HG02943 (cell line): ENCODE results near the gene GRK6.

ENCODE experiments used
- ATAC-seq: cut with Tn5 transposase; IDR thresholded peaks from one replicate; pipeline ENCODE4 v1.9.1; 2021; ENCODE audit warnings: mild to moderate bottlenecking, low read depth, moderate library complexity; ENCODE audit not compliant: unreplicated experiment

The GRK6 gene

DNA sequence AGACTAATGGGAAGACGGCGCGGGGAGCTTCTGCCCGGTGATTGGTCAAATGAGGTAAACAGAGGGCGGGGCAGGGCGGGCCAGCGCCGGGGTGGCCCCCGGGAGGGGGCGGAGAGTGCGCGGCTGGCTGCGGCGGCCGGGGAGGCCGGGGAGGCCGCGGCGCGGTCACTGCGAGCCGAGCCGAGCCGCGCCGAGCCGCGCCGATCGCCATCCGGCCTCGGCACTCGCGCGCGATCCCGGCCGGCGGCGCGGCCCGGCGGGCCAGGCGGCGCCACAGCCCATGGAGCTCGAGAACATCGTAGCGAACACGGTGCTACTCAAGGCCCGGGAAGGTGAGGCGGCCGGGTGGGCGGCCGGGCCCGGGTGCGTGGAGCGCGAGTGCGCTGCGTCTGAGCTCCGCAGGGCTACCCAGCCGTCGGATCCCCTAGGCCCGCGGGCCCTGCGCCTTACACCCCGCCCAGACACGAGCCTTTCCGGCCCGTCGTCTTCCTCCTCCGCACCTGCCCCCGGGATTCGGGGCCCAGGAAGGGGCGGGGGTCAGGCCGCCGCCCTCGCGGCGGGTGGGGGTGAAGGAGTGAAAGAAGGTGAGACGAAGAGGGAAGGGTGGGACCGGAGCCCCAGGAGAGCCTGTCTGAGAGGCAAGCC is at the start of gene GRK6:
Gene GRK6, plus strand, starts transcription at position 111 of the 645 bp plus-strand sequence. Its CDS starts 170 bp downstream, at position 281.
- peak; percentile 2 for ATAC-seq

DNA sequence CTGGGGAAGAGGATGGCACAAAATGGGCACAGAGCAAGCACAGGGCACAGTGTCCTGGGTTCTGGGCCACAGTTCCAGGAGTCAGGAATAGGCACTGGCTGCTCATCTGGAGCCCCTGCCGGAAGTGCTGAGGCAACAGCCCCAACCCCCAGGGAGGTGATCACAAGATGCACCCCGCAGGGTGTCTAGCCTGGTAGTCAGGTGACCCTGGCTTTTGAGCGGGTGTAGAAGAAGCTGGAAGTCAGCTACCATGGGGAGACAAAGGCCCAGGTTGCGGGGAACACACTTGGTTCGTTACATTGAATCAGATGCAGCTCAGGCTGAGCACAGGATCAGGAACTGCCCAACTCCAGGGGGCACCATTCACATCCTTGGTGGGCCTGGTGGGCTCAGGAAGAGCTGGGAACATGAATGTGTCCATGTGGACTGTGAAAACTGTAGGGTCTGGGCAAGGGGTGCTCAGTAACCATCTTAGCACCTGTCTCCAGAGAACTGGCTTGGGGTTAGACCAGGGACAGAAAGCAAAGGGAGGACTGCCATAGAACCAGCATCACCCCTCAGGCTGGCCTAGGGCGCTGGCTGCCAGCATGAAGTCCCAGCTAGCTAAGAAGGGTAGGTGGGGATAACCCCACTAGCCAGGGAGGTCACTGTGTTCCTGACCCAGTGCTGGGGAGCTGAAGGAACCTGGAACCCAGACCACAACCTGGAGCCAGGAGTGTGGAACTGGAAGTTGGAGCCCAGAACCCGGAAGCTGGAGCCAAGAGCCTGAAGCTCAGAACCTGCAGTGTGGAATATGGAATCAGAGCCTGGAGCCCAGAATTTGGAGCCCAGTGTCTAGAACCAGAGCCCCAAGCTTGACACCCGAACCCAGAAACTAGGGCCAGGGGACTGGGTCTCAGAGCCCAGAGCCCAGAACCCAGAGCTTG is 48.4 kb upstream of the GRK6 start:
- ATAC-seq, result no peak

DNA sequence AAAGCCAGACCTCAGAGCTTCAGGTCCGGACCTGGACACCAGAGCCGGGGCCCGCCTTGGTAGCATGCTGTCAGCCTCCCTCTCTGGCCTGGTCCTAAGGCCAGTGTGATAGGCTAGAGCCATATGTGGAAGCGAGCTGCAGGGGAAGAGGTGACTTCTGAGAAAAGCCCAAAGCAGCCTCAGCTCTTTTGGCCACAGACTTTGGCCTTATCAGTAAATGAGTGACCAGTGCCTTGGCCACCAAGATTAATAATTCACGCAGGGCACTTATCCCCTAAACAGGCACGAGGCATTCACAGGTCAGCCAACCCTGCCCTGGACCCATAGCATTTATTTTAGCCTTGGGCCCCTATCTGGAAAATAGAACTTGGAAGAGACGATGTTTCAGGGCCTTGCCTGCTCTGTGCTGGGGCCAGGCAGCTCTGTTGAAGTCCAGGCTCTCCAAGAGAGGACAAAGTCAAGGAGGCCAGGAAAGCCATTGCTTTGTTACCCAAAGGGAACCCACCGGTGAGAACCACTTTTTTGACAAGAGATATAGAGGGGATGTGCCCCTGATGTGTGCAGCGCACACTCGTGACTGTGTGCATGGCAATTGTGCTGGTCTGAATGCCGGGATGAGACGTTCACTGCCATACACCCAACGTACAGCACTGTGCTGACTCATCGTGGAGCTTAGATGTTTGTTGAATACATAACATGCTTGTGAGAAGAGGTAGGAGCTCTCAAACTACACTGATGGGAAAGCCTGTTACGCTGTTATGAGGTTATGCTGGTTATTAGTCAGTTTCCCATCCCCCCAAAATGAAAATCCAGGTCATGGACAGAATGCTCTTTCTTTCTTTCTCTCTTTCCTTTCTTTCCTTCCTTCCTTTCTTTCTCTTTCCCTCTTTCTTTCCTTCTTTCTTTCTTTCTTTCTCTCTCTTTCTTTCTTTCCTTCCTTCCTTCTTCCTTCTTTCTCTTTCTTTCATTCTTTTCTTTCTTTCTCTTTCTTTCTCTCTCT is 47.3 kb upstream of the GRK6 start:
- peak; percentile 65 for ATAC-seq

DNA sequence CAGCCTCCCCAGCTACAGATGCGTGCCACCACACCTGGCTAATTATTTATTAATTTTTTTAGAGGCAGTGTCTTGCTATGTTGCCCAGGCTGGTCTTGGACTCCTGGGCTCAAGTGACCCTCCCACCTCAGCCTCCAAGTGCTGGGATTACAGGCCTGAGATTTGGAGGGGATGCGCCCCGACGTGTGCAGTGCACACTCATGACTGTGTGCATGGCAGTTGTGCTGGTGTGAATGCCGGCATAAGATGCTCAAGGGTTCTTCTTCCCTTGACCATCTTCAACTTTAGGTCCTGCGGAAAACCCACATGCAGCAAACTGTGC is 45.7 kb upstream of the GRK6 start:
- ATAC-seq, result no peak

DNA sequence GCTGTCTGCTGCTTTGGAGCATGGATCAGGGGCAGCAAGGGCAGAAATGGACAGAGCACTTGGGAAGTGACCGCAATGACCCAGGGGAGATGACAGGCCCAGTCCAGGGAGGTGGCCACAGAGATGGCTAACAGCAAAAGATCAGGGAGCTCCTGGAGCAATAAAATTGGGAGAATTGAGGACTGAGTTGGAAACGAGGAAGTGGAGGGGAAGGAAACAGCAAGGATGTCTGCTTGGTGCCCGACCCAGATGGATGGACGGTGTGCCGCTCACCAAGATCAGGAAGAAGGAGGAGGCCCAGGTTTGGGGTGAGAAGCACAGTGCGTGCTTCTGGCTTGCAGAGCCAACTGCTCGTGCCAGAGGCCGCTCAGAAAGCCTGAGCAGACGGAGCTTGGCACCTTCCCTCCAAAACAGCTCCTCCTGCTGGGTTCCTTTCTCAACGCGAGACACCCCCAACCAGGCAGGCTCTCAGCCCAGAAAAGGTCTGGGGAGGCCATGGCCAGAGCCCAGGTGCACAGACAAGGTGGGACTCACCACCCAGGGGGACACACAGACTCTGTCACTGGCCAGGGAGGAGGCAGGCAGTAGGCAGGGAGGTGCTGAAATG is 44.0 kb upstream of the GRK6 start:
- ATAC-seq, result no peak

DNA sequence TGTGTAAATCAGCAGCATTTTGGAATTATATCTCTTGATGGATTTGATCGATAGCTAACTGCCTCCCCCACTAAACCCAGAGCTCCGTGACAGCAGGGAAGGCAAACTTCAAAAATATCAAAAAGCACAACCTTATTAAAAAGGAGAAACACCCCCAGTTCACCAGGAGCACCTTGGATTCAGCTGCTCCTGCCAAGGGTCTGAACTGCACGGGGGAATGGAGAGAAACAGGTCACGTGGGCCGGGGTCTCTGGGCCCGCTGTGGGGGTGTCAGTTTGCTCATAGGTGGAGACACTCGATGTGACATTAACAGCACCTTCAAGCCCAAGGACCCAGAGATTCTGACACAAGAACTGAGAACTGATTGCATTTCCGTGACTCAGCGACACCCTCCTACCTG is 43.3 kb upstream of the GRK6 start:
- ATAC-seq, result no peak

DNA sequence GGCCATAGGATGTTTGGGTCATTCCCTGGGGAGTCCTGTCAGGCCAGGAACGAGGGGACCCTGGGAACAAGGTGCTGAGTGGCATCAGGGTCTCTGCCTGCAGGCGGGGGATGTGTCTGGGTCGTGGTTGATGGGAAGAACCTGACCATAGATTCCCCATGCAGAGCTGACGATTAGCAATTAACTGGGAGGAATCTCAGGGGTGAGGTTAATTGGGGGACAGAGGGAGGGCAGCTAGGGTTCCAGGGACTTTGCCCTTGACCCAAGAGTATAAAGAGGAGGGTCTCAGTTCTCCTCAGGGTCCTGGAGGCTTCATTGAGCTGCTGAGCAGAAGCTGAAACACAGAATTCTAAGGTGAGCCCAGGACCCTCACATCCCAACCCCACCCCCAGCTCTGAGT is 42.3 kb upstream of the GRK6 start, which contains the start of gene SLC34A1:
Gene SLC34A1, plus strand, starts transcription at position 301 of the 400 bp plus-strand sequence. CDS start 1,308 bp downstream, outside the sequence.
- no peak for ATAC-seq

DNA sequence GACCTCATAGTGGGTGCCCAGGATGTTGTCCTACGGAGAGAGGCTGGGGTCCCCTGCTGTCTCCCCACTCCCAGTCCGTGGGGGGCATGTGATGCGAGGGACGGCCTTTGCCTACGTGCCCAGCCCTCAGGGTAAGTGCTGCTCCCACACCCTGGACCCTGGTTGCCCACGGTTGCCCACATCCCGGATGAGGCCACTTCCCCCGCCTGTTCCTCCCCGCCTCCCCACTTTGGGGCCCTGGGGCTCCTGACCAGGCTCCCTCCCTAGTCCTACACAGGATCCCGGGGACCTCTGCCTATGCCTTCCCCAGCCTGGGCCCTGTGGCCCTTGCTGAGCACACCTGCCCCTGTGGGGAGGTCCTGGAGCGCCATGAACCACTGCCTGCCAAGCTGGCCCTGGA is 40.8 kb upstream of the GRK6 start:
- ATAC-seq, result no peak

DNA sequence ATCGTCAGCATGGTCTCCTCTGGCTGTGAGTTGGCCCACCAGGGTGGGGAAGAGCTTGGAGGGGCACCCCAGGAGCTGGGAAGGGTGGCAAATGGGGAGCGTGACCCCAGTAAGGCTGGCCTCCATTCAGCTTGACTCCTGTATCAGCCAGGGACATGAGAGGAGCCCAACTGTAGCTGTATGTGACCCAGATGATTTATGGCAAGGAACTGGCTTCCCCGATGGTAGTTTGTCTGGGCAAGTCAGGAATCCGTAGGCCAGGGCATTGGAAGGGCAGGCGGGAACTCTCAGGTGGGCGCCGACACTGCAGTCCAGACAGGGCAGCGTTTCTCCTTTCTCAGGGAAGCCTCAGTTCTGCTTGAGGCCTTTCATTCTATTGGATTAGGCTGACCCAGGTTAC is 39.9 kb upstream of the GRK6 start:
- ATAC-seq, result no peak

DNA sequence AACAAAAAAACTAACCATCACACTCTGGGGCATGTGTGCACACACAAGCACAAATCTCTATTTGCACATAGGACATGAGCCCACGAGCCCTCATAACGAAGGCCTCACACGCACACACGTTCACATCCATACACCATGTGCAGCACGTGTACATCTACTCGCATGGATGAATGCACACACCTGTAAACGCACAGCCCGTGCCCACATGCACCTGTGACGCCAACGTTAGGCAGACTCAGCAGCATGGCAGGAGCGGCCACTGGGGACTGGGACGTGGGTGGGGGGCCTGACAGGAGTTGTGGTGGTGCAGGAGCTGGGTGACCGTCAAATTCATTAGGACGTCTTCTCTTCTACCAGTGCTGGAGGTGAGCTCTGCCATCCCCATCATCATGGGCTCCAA is 39.1 kb upstream of the GRK6 start:
- ATAC-seq, result no peak

DNA sequence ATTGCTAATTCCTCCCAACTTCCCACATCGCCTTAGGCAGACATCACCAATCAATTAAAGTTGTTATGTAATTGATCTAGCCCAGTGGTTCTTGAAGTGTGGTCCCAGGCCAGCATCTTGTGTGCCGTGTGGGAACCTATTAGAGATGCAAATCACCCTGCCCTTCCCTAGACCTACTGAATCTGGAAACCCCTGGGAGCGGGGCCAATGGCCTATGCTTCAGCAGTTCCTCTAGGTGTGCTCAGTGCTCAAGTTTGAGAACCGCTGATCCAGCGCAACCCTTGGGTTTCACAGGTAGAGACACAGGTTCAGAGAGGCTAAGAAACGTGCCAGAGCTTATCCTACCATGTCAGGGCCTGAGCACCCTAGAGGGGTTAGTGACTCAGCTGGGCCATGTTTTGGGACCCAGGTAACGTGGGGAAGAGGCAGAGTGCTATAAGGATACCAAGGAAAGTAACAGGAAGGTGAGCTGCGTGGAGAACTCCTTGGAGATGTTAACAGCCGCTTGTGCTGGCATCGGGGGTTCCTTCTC is 37.9 kb upstream of the GRK6 start:
- no peak for ATAC-seq

DNA sequence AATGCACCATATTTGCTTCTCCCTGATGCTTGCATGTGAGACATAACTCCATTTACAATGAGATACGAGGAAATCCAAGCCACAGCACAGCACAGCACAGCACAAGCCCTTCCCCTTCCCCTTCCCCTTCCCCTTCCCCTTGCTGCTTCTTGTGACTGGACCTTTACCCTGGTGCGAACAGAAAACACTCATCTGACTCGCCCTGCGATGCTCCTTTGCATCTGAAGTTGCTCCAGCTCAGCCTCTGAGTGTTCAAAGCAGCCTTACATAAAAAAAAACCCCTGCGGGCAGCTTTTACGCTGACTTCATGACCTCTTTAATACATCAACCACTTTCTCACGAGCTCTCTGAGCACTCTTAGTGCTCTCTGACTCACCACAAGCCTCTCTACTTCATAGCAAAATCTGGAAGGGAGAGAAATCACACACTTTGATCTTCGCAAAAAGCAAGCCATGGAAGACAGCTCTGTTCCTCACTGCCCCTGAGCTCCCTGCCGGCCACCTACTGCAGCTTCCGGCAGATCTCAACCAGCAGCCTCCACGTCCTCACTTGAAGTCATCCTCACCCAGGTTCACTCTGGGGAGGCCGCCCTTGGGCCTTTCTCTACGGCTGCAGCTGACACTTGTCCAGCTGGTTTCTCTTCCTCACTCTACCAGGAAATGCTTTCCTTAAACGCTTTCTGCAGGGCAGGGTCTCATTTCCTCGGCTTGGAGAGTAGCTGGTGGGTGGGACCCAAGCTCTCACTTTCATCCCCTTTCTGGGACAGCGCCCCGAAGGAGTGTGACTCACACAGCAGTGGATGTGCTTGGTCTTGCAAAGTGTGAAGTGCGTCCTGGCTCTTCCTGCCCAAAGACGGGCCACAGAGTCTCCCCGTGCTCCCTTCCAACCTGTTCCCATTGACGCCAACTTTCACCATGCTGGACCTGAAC is 37.0 kb upstream of the GRK6 start:
- no peak for ATAC-seq

DNA sequence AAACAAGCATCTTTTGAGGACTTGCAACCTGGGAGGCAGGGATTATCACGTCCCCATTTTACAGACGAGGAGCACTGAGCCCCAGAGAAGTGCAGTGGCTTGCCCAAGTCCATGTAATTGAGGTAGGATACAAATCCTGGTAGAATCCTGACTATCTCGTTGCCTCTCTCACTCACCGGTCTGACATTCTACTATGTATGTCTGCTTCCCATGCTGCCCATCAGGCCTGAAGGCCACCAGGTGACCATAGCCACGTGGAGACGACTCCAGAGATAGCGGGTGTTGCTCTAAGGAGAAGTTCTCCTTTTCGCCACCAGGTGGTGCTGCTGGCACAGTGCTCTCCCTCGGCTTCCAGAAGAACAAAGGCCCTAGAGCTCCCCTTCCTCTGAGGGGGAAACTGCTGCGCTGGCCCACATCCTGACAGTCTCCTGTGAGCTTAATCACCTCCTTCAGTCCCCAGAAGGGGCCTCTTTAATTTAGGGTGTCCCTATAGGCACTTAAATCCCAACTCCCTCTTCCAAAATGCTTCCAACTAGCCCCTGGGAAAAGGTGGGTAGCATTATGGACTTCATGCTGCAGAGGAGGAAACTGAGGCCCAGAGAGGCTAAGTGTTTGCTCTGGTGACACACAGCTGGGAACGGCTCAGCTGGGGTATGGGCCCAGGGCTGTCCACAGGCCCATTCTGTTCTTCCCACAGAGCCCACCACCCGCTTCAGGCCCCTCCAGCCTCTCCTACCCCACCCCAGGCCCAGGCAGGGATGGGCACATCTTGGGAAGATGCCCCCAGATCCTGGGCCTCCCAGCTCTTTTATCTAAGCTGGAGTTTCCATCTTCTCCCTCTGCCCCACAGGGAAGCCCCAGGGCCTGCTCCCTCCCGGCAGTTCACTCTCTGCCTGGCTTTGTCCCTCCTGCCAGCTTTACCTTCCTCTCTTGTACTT is 35.8 kb upstream of the GRK6 start:
- ATAC-seq, result no peak

DNA sequence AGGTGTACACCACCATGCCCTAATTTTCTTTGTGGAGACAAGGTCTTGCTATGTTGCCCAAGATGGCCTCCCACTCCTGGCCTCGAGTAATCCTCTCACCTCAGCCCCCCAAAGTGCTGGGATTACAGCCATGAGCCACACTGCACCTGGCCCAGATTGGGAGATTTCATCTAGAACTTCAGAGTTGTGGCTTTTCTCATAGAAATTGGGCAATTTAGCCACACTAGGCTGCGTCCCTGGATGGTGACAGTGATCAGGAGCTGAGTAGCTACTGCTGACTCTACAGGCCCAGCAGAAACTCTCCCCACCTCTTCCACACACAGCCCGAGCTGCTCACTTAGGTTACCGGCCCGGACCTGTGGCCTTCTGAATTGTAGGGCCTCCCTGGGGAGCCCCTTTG is 33.7 kb upstream of the GRK6 start:
- ATAC-seq, result no peak

DNA sequence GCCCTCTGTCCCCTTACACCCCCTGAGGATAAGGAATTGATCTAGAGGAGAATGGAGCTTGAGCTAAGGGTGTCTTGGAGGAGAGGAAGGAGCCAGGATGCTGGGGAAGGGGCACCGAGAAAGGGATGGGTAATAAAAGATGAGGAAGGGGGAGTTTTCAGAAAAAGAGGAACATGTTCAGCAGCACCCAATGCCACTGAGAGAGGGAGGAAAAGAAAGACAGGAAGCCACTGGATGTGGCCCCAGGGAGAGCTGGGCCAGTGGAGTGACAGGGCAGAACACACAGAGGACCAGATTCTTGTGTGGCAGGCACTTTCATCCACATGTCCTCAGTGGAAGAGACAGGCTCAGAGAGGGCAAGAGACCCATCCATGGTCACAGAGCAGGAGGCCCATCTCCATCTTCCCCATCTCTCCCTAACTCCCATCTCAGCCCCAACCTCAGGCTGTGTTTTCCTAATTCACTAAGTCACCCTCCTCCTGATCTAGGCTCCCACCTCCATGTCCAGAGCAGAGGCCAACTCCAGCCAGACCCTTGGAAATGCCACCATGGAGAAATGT is 33.2 kb upstream of the GRK6 start:
- no peak for ATAC-seq

DNA sequence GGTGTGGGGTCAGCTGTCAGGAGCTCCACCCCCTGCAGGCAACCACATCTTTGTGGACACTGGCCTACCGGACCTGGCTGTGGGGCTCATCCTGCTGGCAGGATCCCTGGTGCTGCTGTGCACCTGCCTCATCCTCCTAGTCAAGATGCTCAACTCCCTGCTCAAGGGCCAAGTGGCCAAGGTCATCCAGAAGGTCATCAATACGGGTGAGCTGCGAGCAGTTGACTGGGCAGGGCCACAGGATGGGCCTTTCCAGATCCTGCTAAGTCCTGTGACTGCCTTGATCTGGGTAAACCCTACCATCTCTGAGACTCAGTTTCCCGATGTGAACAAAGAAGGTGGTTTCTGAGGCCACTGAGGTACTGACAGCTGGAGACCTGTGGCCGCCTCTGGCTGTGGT is 32.5 kb upstream of the GRK6 start:
- ATAC-seq, result no peak

DNA sequence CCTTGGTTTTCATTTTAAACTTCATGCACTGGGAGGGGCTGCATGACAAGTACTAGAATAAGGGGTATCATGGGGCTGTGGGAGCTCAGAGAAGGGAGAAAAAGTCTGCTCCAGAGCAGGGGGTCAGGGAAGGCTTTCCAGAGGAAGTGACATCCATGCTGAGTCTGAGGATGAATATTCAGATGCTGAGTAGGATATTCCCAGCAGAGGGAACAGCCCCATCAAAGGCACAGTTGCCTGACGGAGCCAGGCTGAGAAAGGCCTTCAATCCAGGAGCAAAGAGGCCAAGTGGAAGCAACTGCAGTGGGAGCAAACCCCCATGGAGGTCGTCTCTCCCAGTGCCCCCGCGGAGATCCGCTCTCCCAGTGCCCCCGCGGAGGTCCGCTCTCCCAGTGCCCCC is 30.4 kb upstream of the GRK6 start:
- ATAC-seq, result no peak

DNA sequence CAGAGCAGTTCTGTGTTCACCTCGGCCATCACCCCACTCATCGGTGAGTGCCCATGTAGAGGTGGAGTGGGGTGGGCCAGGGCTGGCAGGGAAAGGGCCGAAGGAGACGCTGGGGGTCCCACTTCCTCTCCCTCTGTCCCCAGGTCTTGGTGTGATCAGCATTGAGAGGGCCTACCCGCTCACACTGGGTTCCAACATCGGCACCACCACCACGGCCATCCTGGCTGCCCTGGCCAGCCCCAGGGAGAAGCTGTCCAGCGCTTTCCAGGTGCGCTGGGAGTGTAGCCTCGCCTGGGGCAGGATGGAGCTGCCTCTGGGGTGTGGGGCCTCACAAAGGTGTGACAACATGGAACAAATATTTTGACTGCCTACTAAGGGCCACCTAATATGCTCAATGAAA is 29.7 kb upstream of the GRK6 start:
- no peak for ATAC-seq
